Thyroid gland (tissue), 4 donors: ENCODE data around the gene WDR7. TPM values are rescaled to one million over a fixed set of nuclear protein-coding genes. Genes with fewer than 3 reads are reported as not detected.

Experiments used
- DNase-seq, 2 donors: peaks; one replicate each; pipeline ENCODE4 v3.0.0-alpha.2; 2019
- H3K27ac ChIP-seq, 3 donors: fragments of 200-600 bp; sonication (generic); 1 replicate in 2 of 3; 2 replicates in 1 of 3; pipeline ENCODE4 v1.5.1; 2016 to 2019; ENCODE audit warnings: mild to moderate bottlenecking in 1 of 3, moderate library complexity in 1 of 3
- H3K27me3 ChIP-seq: fragments of 200-600 bp; sonication (generic); one replicate; pipeline ENCODE4 v1.5.1; 2019
- H3K36me3 ChIP-seq, 2 donors: fragments of 200-600 bp; sonication (generic); one replicate each; pipeline ENCODE4 v1.5.1; 2016 to 2019
- H3K4me1 ChIP-seq, 2 donors: fragments of 200-600 bp; sonication (generic); one replicate each; pipeline ENCODE4 v1.5.1; 2017 to 2019
- H3K4me3 ChIP-seq, 3 donors: fragments of 200-600 bp; sonication (generic); replicated peaks in 1 of 3; 1 replicate in 2 of 3; 2 replicates in 1 of 3; pipeline ENCODE4 v1.5.1; 2016; ENCODE audit warnings: mild to moderate bottlenecking in 1 of 3
- H3K9me3 ChIP-seq: fragments of 200-600 bp; sonication (generic); one replicate; pipeline ENCODE4 v1.5.1; 2017
- POLR2A ChIP-seq, 2 donors: fragments of 450-650 bp; IDR thresholded peaks; one replicate each; pipeline ENCODE4 v1.6.1; 2017; ENCODE audit warnings: antibody characterized with exemption in 2 of 2, mild to moderate bottlenecking in 2 of 2, moderate library complexity in 1 of 2
- WGBS, 2 donors: methylation state at CpG; one replicate each; pipeline ENCODE4 v1.1.5; 2017; 5-methylcytosine and 5-hydroxymethylcytosine counted together
- intact Hi-C: fragments of 100-400 bp; cut with DNase I; formaldehyde crosslinking; loops from one replicate; pipeline ENCODE4 v1.15.1; 2023
- total RNA-seq, 4 donors: library from RNA; depleted of rRNA; stranded (reverse); fragments of >200 nt; gene quantifications; one replicate each; pipeline ENCODE4 v1.2.3, GENCODE V29; 2016
- TF ChIP-seq, protein P1 (sequence below), 6 experiments: fragments of 200-600 bp in 3 of 6; fragments of 450-650 bp in 3 of 6; sonication (generic) in 3 of 6; IDR thresholded peaks; one replicate each; pipeline ENCODE4 v1.5.1; 2016 to 2019; ENCODE audit warnings: antibody characterized with exemption in 6 of 6, mild to moderate bottlenecking in 2 of 6, inconsistent platforms in 1 of 6, moderate library complexity in 1 of 6

Gene WDR7
- 10 to 100 TPM; 42.0 to 88.8 (median 49.6) TPM for total RNA-seq

GRCh38 chr18:56650944-56651770 is at the start of gene WDR7:
WDR7 (plus strand) TSS chr18:56651359; CDS start chr18:56672516, 21,157 bp downstream.
- H3K36me3 ChIP-seq, result no peaks in the 10 kb centered on the region
- no peaks in the 10 kb centered on the region for H3K9me3 ChIP-seq
- peak within 1 kb of the TSS; percentile 51 to 89 (median 78) for H3K4me3 ChIP-seq
- intact Hi-C loops, result no loop called here
- H3K4me1 ChIP-seq, result peaks cover 0 to 9% of the 10 kb centered on the region in 2 donors
- WGBS, 2 donors, result 0 to 1% methylated on average over 25 to 38 of the region's 47 CpGs
- peak in 1 of 2 donors; percentile 68 for TF ChIP-seq POLR2A (IDR thresholded peaks at IDR 0.05)
- TF ChIP-seq, protein P1, sequence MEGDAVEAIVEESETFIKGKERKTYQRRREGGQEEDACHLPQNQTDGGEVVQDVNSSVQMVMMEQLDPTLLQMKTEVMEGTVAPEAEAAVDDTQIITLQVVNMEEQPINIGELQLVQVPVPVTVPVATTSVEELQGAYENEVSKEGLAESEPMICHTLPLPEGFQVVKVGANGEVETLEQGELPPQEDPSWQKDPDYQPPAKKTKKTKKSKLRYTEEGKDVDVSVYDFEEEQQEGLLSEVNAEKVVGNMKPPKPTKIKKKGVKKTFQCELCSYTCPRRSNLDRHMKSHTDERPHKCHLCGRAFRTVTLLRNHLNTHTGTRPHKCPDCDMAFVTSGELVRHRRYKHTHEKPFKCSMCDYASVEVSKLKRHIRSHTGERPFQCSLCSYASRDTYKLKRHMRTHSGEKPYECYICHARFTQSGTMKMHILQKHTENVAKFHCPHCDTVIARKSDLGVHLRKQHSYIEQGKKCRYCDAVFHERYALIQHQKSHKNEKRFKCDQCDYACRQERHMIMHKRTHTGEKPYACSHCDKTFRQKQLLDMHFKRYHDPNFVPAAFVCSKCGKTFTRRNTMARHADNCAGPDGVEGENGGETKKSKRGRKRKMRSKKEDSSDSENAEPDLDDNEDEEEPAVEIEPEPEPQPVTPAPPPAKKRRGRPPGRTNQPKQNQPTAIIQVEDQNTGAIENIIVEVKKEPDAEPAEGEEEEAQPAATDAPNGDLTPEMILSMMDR (IDR thresholded peaks at IDR 0.05), result peak in 1 of 6 experiments; percentile 25
- H3K27ac ChIP-seq, result peak within 1 kb of the TSS; percentile 53 to 83 (median 75)
- peak; percentile 98 to 99 for DNase-seq
- no peaks in the 10 kb centered on the region for H3K27me3 ChIP-seq

DNA sequence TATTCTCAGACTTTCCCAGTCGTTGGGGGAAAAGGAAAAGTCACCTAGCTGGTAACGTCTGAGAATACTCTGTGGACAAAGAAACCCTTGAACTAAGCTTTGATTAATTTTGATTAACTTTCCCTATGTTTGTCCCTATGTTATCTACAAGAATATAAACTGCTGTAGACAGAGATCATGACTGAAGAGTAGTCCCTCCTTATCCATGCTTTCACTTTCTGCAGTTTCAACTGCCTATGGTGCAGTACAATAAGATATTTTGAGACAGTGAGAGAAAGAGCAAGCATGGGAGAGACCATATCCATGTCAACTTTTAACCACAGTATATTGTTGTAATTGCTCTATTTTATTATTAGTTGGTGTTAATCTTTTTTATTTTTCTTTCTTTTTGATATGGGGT is 44.5 kb upstream of the WDR7 start:
- DNase-seq, result no peak
- peaks cover 17 to 45% of the 10 kb centered on the region in 2 donors for H3K36me3 ChIP-seq
- no peak for TF ChIP-seq POLR2A (IDR thresholded peaks at IDR 0.05)
- TF ChIP-seq, protein P1 (IDR thresholded peaks at IDR 0.05), result no peak

DNA sequence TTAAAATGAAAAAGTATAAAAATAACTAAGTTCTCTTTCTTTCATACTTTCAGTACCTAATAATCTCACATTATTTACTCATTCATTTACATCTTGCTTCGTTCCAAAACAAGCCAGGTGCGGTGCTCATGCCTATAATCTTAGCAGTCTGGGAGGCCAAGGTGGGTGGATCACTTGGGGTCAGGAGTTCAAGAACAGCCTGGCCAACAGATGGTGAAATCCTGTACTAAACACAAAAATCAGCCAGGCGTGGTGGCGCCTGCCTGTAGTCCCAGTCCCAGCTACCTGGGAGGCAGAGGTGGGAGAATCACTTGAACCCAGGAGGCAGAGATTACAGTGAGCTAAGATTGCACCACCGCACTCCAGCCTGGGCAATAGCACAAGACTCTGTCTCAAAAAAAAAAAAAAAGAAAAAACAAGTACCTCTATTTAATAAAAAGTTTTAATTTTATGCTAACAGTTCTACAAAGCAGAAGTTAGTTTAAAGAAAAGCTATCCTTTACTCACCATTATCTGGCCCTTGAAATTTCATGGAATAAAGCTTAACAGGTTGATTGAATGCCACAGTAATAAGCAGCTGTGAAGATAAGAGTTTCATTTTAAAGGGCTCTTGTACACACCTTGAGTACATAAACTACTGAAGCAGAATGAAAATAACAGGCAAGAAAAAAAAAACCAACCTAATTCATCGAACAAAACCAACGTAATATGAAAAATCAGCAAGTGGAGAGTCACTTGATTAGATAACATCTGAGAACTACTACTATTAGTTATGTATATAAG is 35.2 kb upstream of the WDR7 start:
- WGBS, 2 donors, result 33 to 38% methylated on average over 7 of the region's 7 CpGs
- TF ChIP-seq POLR2A (IDR thresholded peaks at IDR 0.05), result no peak
- TF ChIP-seq, protein P1 (IDR thresholded peaks at IDR 0.05), result no peak
- DNase-seq, result peak; percentile 86 to 91
- peak overlapping the region; percentile 66 to 84 (median 72) for H3K27ac ChIP-seq
- H3K9me3 ChIP-seq, result no peaks in the 10 kb centered on the region
- H3K4me3 ChIP-seq, result no peak overlapping the region
- intact Hi-C loops, result no loop called here
- H3K27me3 ChIP-seq, result no peaks in the 10 kb centered on the region
- peaks cover 27 to 36% of the 10 kb centered on the region in 2 donors for H3K36me3 ChIP-seq
- peaks cover 46 to 51% of the 10 kb centered on the region in 2 donors for H3K4me1 ChIP-seq

More for the DNA sequence above, 44.5 kb upstream of the WDR7 start:
- 97 to 100% methylated on average over 2 of the region's 2 CpGs for WGBS, 2 donors
- Histone ChIP-seq H3K4me1 (peaks cover 14 to 20% of the 10 kb centered on the region in 2 donors), H3K27me3 (no peaks in the 10 kb centered on the region), H3K4me3 (no peak overlapping the region), H3K9me3 (no peaks in the 10 kb centered on the region), H3K27ac (no peak overlapping the region)
- intact Hi-C loops, result no loop called here

GRCh38 chr18:56627991-56628390 is 23.2 kb upstream of the WDR7 start:
- no peak for DNase-seq
- H3K9me3 ChIP-seq, result no peaks in the 10 kb centered on the region
- H3K4me1 ChIP-seq, result peaks cover 34 to 44% of the 10 kb centered on the region in 2 donors
- TF ChIP-seq POLR2A (IDR thresholded peaks at IDR 0.05), result no peak
- TF ChIP-seq, protein P1 (IDR thresholded peaks at IDR 0.05), result no peak
- H3K36me3 ChIP-seq, result peaks cover 0 to 4% of the 10 kb centered on the region in 2 donors
- H3K27ac ChIP-seq, result peak overlapping the region in 2 of 3 donors; percentile 22 to 55
- 54 to 59% methylated on average over 2 of the region's 2 CpGs for WGBS, 2 donors
- H3K27me3 ChIP-seq, result no peaks in the 10 kb centered on the region
- intact Hi-C loops, result no loop called here
- no peak overlapping the region for H3K4me3 ChIP-seq
